Erythroblast (primary cell): Measurements from ENCODE around the gene GJB4.
A peak's percentile ranks its signal among the peaks of the same experiment; 100 is the strongest.

ENCODE experiments used
- DNase-seq, 2 experiments: peaks; one replicate each; lab custom pipeline; 2025; lab: John Stamatoyannopoulos, UW
- GATA1 ChIP-seq: IDR thresholded peaks from 2 replicates; pipeline ENCODE4 v1.6.1; 2011; ENCODE audit warnings: low read depth, mild to moderate bottlenecking, control low read depth, low read length, moderate library complexity
- POLR2A ChIP-seq: IDR thresholded peaks from 2 replicates; pipeline ENCODE4 v1.6.1; 2011; ENCODE audit warnings: mild to moderate bottlenecking, low read length

GJB4 gene

GRCh38 chr1:34739613-34740012 lies 19.9 kb upstream of the GJB4 start:
- TF ChIP-seq POLR2A (no peak), GATA1 (no peak)
- no peak for DNase-seq

GRCh38 chr1:34740161-34740868 lies 19.2 kb upstream of the GJB4 start:
- DNase-seq = no peak
- no peak for TF ChIP-seq GATA1
- no peak for TF ChIP-seq POLR2A

- peak; percentile 73 to 83 for DNase-seq
- TF ChIP-seq GATA1 (no peak), POLR2A (no peak)
Observed at GRCh38 chr1:34742667-34743270, 16.8 kb upstream of the GJB4 start.

GRCh38 chr1:34743775-34744174 lies 15.8 kb upstream of the GJB4 start:
- no peak for TF ChIP-seq POLR2A
- no peak for DNase-seq

GRCh38 chr1:34744851-34745250 lies 14.7 kb upstream of the GJB4 start:
- no peak for DNase-seq
- TF ChIP-seq GATA1 (no peak), POLR2A (no peak)

GRCh38 chr1:34745666-34746065 lies 13.9 kb upstream of the GJB4 start:
- TF ChIP-seq GATA1 (no peak), POLR2A (no peak)
- no peak for DNase-seq

GRCh38 chr1:34746101-34746500 lies 13.4 kb upstream of the GJB4 start:
- TF ChIP-seq GATA1 (no peak), POLR2A (no peak)
- no peak for DNase-seq

GRCh38 chr1:34746785-34747637 lies 12.5 kb upstream of the GJB4 start:
- no peak for TF ChIP-seq GATA1
- TF ChIP-seq POLR2A = no peak
- DNase-seq = no peak

- DNase-seq = no peak
- TF ChIP-seq GATA1 = no peak
- no peak for TF ChIP-seq POLR2A
Observed at GRCh38 chr1:34747638-34747941, 11.9 kb upstream of the GJB4 start.

GRCh38 chr1:34749992-34750391 lies 9.5 kb upstream of the GJB4 start:
- TF ChIP-seq POLR2A (no peak), GATA1 (no peak)
- no peak for DNase-seq

- TF ChIP-seq POLR2A = no peak
- TF ChIP-seq GATA1 = no peak
Observed at GRCh38 chr1:34750610-34751009, 8.9 kb upstream of the GJB4 start.

GRCh38 chr1:34753163-34753562 lies 6.4 kb upstream of the GJB4 start:
- DNase-seq = no peak
- TF ChIP-seq POLR2A (no peak), GATA1 (no peak)

More at GRCh38 chr1:34750610-34751009, 8.9 kb upstream of the GJB4 start:
- DNase-seq = no peak

- TF ChIP-seq POLR2A (no peak), GATA1 (no peak)
- DNase-seq = no peak
Observed at GRCh38 chr1:34754964-34755637, 4.4 kb upstream of the GJB4 start, which contains the start of gene GJB5. TSS of gene GJB5 (plus strand) at chr1:34755047. CDS start at chr1:34757331, 2,284 bp downstream.

- TF ChIP-seq POLR2A (no peak), GATA1 (no peak)
- DNase-seq = no peak
Observed at GRCh38 chr1:34755961-34756360, 3.6 kb upstream of the GJB4 start.

GRCh38 chr1:34757386-34757785 lies 2.2 kb upstream of the GJB4 start:
- TF ChIP-seq POLR2A = no peak
- TF ChIP-seq GATA1 = no peak

More at GRCh38 chr1:34757386-34757785, 2.2 kb upstream of the GJB4 start:
- no peak for DNase-seq
